ENCODE data around the gene CRTAP.
"Not testable (repeated sequence)": the region's sequence is repeated elsewhere in the genome, so short reads cannot be mapped to it uniquely, and the experiment has no call there.

CRTAP gene

GRCh38 chr3:33100229-33100628 is 13.6 kb upstream of the CRTAP start:
- DNase-seq, result no peak

GRCh38 chr3:33103034-33103433 is 10.8 kb upstream of the CRTAP start:
- no peak for DNase-seq

- peak; percentile 38 for DNase-seq
These were observed 10.3 kb upstream of the CRTAP start for GRCh38 chr3:33103480-33103879.

GRCh38 chr3:33104803-33105202 is 9.0 kb upstream of the CRTAP start:
- DNase-seq, result no peak

- DNase-seq, result peak; percentile 58
These were observed 8.4 kb upstream of the CRTAP start for GRCh38 chr3:33105341-33105948.

- DNase-seq, result peak; percentile 41
These were observed 7.0 kb upstream of the CRTAP start for GRCh38 chr3:33106854-33107253.

GRCh38 chr3:33111581-33111980 is 2.2 kb upstream of the CRTAP start:
- no peak for DNase-seq

- no peak for DNase-seq
These were observed 809 bp downstream of the CRTAP start for GRCh38 chr3:33114622-33115023.

- peak; percentile 93 for DNase-seq
These were observed 1.4 kb downstream of the CRTAP start for GRCh38 chr3:33115024-33115768.

GRCh38 chr3:33117461-33117860 is 3.6 kb downstream of the CRTAP start:
- peak; percentile 8 for DNase-seq

GRCh38 chr3:33119891-33120290 is 6.1 kb downstream of the CRTAP start:
- no peak for DNase-seq

- DNase-seq, result no peak
These were observed 9.2 kb downstream of the CRTAP start for GRCh38 chr3:33122991-33123390.

- no peak for DNase-seq
These were observed 10.8 kb downstream of the CRTAP start for GRCh38 chr3:33124638-33125037.

- no peak for DNase-seq
These were observed 12.0 kb downstream of the CRTAP start for GRCh38 chr3:33125840-33126239.

- no peak for DNase-seq
These were observed 14.9 kb downstream of the CRTAP start for GRCh38 chr3:33128706-33129105.

GRCh38 chr3:33130144-33130543 is 16.3 kb downstream of the CRTAP start:
- DNase-seq, result no peak

- peak; percentile 38 for DNase-seq
These were observed 17.7 kb downstream of the CRTAP start for GRCh38 chr3:33131331-33132018.

GRCh38 chr3:33132019-33132360 is 18.2 kb downstream of the CRTAP start:
- DNase-seq, result no peak

GRCh38 chr3:33134026-33134625 is 20.3 kb downstream of the CRTAP start:
- DNase-seq, result peak; percentile 21

GRCh38 chr3:33137691-33138090 is 23.9 kb downstream of the CRTAP start:
- no peak for DNase-seq

GRCh38 chr3:33139006-33139623 is 25.3 kb downstream of the CRTAP start:
- DNase-seq, result not testable (repeated sequence)

- DNase-seq, result no peak
These were observed 26.2 kb downstream of the CRTAP start for GRCh38 chr3:33139996-33140395.

- DNase-seq, result no peak
These were observed 27.2 kb downstream of the CRTAP start for GRCh38 chr3:33141006-33141405.
